ENCODE measurements around the gene POU2F1. TPM values are rescaled to one million over a fixed set of nuclear protein-coding genes. Genes with fewer than 3 reads are reported as not detected.

POU2F1 gene
- total and polyA plus RNA-seq, 9 donors = 4.5 to 6.9 (median 5.9) TPM

DNA sequence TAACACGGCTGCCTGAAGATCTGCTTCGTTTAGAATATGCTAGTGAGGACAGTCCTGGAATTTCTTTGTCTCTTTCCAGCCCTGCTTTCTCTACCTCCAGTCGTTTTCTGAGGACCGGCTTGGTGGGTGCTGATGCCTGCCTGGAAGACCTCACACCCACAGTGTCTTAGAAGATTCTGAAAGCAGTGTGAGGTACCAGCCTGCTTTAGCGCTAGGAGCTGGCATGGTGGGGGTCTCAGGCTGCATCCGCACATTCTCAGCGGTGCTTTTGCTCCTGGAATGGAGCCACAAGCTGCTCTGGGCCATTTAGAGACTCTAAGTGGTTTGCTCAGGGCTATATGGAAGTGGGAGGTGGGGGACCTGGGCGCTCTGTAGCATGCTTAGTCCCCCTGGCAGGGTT, 236.2 kb downstream of the POU2F1 start:
- Histone ChIP-seq H3K27me3 (ENCODE audit: control insufficient read depth, insufficient read depth, low read length) (peaks cover 26% of the 10 kb centered on the region), H3K9me3 (replicated peaks; ENCODE audit: control insufficient read depth, low read depth, low read length) (no peaks in the 10 kb centered on the region), H3K27ac (ENCODE audit: low read length) (no peak overlapping the region), H3K4me1 (ENCODE audit: control insufficient read depth, insufficient read depth, low read length) (peaks cover 11% of the 10 kb centered on the region), H3K4me3 (ENCODE audit: low read length) (no peak overlapping the region), H3K36me3 (ENCODE audit: control insufficient read depth, insufficient read depth, low read length) (no peaks in the 10 kb centered on the region)
- WGBS (ENCODE audit: insufficient coverage) = 84% methylated on average over 4 of the region's 8 CpGs
- no peak for DNase-seq

DNA sequence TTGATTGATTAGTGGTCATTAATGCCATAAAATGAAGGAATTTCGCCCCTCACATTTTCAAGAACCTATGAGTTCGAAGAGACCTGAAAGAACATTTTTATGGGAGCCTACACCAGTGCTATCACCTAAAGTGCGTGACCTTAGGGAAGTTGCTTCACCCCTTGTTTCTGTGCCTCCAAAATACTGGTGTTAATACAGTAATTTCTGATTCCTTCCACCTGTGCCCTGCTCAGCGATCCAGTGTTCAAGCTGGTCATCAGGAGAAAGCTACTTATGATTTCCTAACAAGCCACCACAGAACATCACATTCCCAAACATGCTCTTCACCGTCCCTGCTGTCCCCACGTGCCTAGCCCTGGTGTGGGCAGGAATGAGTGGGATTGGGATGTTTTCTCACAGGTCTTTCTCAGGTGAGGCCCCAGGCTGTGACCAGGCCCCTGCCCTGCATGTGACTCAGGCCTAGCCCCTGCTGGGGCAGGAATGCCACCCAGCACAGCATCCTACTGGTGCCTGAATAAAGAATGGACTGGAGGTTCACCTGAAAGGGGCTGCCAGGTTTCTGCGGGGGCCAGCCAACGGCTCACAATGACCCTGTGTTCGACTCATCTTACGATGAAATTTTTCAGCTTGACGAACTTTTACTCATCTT, 237.4 kb downstream of the POU2F1 start:
- Histone ChIP-seq H3K27ac (ENCODE audit: low read length) (no peak overlapping the region), H3K9me3 (replicated peaks; ENCODE audit: control insufficient read depth, low read depth, low read length) (no peaks in the 10 kb centered on the region), H3K27me3 (ENCODE audit: control insufficient read depth, insufficient read depth, low read length) (peaks cover 22% of the 10 kb centered on the region), H3K4me3 (ENCODE audit: low read length) (no peak overlapping the region), H3K4me1 (ENCODE audit: control insufficient read depth, insufficient read depth, low read length) (peaks cover 11% of the 10 kb centered on the region), H3K36me3 (ENCODE audit: control insufficient read depth, insufficient read depth, low read length) (no peaks in the 10 kb centered on the region)
- no peak for DNase-seq
- WGBS (ENCODE audit: insufficient coverage) = 88% methylated on average over 7 of the region's 11 CpGs

DNA sequence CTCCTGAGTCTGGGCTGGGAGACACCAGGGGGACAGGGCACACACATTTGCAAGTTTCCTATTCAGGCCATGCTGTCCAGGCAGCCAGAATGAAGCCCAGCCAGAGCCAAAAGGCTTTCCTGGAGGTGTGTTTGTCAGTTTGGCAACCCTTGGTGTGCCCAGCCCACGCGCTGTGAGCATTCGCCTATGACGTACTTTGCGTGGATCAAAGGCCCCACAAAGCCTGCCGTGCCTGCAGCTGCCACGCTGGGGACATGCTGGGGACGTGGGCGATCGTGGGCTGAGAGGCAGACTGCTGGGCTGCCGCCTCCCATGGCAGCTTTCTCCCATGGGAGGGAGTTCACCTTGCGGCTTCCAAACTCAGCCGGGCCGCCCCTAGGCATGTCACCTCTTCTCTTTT, 240.2 kb downstream of the POU2F1 start:
- DNase-seq = no peak
- H3K4me1 ChIP-seq (ENCODE audit: control insufficient read depth, insufficient read depth, low read length) = peaks cover 9% of the 10 kb centered on the region
- H3K27me3 ChIP-seq (ENCODE audit: control insufficient read depth, insufficient read depth, low read length) = peaks cover 9% of the 10 kb centered on the region
- H3K27ac ChIP-seq (ENCODE audit: low read length) = no peak overlapping the region
- WGBS (ENCODE audit: insufficient coverage) = 86% methylated on average over 14 of the region's 14 CpGs
- no peaks in the 10 kb centered on the region for H3K9me3 ChIP-seq (replicated peaks; ENCODE audit: control insufficient read depth, low read depth, low read length)
- H3K4me3 ChIP-seq (ENCODE audit: low read length) = no peak overlapping the region
- H3K36me3 ChIP-seq (ENCODE audit: control insufficient read depth, insufficient read depth, low read length) = no peaks in the 10 kb centered on the region

DNA sequence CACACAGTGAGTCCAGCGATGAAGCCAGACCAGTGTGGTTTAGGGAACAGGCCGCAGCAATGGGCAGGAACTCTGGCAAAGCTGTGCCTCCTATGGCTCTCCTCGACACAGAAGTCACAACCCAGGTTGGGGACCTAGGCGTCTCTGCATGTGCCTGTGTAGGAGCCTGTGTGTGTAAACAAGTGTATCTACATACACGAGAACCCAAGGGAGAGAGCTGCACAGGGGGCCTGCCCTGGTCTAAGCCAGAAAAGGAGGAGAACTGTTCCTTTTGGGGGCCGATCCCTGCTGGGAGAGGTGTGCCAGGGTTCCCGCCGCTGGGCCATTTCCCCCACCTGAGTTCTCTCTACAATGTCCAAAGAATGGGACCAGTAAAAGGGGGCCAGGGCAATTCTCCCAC, 241.7 kb downstream of the POU2F1 start:
- no peak overlapping the region for H3K27ac ChIP-seq (ENCODE audit: low read length)
- 91% methylated on average over 8 of the region's 8 CpGs for WGBS (ENCODE audit: insufficient coverage)
- no peak overlapping the region for H3K4me3 ChIP-seq (ENCODE audit: low read length)
- H3K4me1 ChIP-seq (ENCODE audit: control insufficient read depth, insufficient read depth, low read length) = peaks cover 2% of the 10 kb centered on the region
- no peaks in the 10 kb centered on the region for H3K9me3 ChIP-seq (replicated peaks; ENCODE audit: control insufficient read depth, low read depth, low read length)
- H3K27me3 ChIP-seq (ENCODE audit: control insufficient read depth, insufficient read depth, low read length) = peaks cover 3% of the 10 kb centered on the region
- no peak for DNase-seq
- no peaks in the 10 kb centered on the region for H3K36me3 ChIP-seq (ENCODE audit: control insufficient read depth, insufficient read depth, low read length)

DNA sequence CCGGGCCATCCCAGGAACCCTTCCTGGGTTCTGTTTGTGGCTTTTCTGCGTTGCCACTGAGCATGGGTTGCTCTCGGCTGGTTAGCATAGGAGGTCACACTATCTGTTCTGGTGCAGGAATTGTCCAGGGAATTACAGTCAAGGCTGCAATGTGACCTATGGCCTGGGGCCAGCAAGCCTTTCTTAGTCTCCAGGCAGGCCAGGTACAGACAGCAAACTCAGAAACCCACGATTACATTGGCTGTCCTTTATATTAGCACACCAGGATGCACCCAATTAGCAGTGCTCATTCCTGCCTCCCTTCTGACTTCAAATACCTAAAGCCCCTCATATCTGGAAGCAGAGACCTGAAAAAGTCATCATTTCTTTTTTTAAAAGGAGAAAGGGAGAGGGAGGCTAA, 242.4 kb downstream of the POU2F1 start:
- Histone ChIP-seq H3K27me3 (ENCODE audit: control insufficient read depth, insufficient read depth, low read length) (peaks cover 1% of the 10 kb centered on the region), H3K36me3 (ENCODE audit: control insufficient read depth, insufficient read depth, low read length) (no peaks in the 10 kb centered on the region), H3K4me1 (ENCODE audit: control insufficient read depth, insufficient read depth, low read length) (peaks cover 2% of the 10 kb centered on the region), H3K4me3 (ENCODE audit: low read length) (no peak overlapping the region), H3K27ac (ENCODE audit: low read length) (no peak overlapping the region), H3K9me3 (replicated peaks; ENCODE audit: control insufficient read depth, low read depth, low read length) (no peaks in the 10 kb centered on the region)
- no peak for DNase-seq
- WGBS (ENCODE audit: insufficient coverage) = 63% methylated on average over 4 of the region's 4 CpGs

DNA sequence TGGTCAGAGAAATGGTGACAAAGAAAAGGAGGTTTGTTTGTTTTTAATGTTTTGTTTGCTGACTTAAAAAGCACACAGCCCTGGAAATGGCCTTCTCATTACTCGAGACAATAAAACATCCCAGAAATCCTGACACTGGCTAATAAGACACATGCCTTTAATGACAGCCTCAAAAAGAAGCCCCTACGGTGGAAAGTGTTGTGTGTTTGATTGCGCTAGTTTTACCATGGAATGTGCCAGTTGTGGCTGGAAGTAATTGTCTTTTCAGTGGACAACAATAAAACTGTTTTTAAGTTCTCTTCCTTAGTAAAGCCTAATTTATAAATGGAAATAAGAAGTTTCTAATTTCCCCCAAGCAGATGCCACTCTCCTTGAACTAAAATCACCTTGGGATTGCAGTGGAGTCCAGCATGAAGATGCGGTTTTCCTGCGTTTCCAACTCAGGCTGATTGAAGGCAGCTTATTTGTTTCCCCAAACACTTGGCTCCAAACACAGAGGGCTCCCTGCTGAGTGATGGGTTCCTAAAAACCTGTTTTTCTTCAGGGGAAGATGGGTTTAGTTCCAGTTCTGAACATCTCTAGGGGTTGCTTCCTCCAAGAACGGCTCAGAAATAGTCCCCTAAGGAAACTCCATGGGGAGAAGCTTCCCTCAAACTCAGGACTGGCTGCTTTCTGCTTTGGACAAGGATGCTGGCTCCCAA, 243.3 kb downstream of the POU2F1 start:
- H3K27me3 ChIP-seq (ENCODE audit: control insufficient read depth, insufficient read depth, low read length) = no peaks in the 10 kb centered on the region
- H3K9me3 ChIP-seq (replicated peaks; ENCODE audit: control insufficient read depth, low read depth, low read length) = no peaks in the 10 kb centered on the region
- H3K27ac ChIP-seq (ENCODE audit: low read length) = no peak overlapping the region
- no peak for DNase-seq
- no peaks in the 10 kb centered on the region for H3K36me3 ChIP-seq (ENCODE audit: control insufficient read depth, insufficient read depth, low read length)
- WGBS (ENCODE audit: insufficient coverage) = 20% methylated on average over 2 of the region's 6 CpGs
- peaks cover 2% of the 10 kb centered on the region for H3K4me1 ChIP-seq (ENCODE audit: control insufficient read depth, insufficient read depth, low read length)
- H3K4me3 ChIP-seq (ENCODE audit: low read length) = no peak overlapping the region

DNA sequence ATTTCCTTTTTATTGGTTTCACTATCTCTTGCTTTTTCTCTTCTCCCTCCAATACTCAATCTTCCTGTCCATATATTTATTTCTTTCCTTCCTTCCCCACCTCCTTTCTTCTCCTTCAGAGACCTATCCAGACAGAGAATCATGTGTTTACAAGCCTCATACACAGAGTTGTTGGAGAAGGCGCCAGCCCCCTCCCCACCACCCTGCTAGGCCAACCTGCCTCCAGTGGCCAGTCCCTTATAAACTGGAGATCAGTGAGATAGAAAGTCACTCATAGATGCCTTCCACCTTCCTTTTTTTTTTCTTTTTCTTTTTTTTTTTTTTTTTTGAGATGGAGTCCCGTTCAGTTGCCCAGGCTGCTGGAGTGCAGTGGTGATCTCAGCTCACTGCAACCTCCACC, 244.3 kb downstream of the POU2F1 start:
- Histone ChIP-seq H3K36me3 (ENCODE audit: control insufficient read depth, insufficient read depth, low read length) (no peaks in the 10 kb centered on the region), H3K27ac (ENCODE audit: low read length) (no peak overlapping the region), H3K27me3 (ENCODE audit: control insufficient read depth, insufficient read depth, low read length) (no peaks in the 10 kb centered on the region), H3K9me3 (replicated peaks; ENCODE audit: control insufficient read depth, low read depth, low read length) (no peaks in the 10 kb centered on the region), H3K4me3 (ENCODE audit: low read length) (no peak overlapping the region), H3K4me1 (ENCODE audit: control insufficient read depth, insufficient read depth, low read length) (peaks cover 2% of the 10 kb centered on the region)
- no peak for DNase-seq
- no CpG with 5 or more reads among the region's 2 CpGs for WGBS (ENCODE audit: insufficient coverage)

DNA sequence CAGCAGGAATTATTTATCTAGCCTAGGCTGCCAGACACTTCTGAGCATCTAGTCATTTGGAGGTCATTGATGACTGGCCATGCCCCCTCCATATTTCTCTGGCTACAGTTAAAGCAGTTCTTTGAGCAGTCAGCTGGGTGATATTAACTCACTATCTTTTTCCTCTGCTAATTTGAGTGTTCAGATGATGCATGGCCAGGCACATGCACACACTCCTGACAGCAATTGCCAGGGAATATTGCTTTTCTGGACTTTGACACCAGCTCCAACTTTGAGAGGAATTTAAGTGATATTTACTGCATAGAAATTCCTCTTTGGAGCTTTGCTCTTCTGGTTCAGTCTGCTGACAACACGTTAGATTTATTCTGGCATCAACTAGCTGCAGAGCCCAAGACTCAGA, 245.1 kb downstream of the POU2F1 start:
- no peak for DNase-seq
- Histone ChIP-seq H3K27me3 (ENCODE audit: control insufficient read depth, insufficient read depth, low read length) (no peaks in the 10 kb centered on the region), H3K4me3 (ENCODE audit: low read length) (no peak overlapping the region), H3K27ac (ENCODE audit: low read length) (no peak overlapping the region), H3K4me1 (ENCODE audit: control insufficient read depth, insufficient read depth, low read length) (peaks cover 2% of the 10 kb centered on the region), H3K9me3 (replicated peaks; ENCODE audit: control insufficient read depth, low read depth, low read length) (no peaks in the 10 kb centered on the region), H3K36me3 (ENCODE audit: control insufficient read depth, insufficient read depth, low read length) (no peaks in the 10 kb centered on the region)
- 63% methylated on average over 1 of the region's 1 CpG for WGBS (ENCODE audit: insufficient coverage)

DNA sequence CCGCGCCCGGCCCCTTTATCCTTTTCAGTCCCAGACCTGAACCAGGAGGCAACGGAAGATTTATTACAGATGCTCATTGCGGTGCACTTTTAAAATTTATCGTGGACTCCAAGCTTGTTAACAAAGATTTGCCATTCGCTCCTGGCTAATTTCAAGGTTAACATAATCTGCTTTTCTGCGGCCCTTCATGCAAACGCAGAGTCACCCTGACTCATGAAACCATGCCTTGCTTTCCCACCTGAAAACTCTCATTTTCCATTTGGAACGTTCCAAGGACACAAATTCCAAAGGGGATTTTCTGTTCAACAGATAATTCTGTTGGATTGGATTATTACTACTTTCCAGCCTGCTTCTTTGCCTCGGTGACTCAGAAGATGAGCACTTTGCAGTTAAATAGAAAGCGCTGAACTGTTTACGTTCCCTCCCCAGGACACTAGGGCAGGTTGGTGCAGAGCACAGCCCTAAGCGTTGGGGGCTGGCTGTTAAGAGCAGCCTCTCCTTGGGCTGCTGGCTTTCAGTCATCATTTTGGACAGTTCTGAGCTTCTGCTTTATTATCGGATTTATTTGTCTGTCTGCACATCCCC, 246.5 kb downstream of the POU2F1 start:
- Histone ChIP-seq H3K27ac (ENCODE audit: low read length) (no peak overlapping the region), H3K4me3 (ENCODE audit: low read length) (no peak overlapping the region), H3K9me3 (replicated peaks; ENCODE audit: control insufficient read depth, low read depth, low read length) (no peaks in the 10 kb centered on the region), H3K36me3 (ENCODE audit: control insufficient read depth, insufficient read depth, low read length) (no peaks in the 10 kb centered on the region), H3K27me3 (ENCODE audit: control insufficient read depth, insufficient read depth, low read length) (no peaks in the 10 kb centered on the region), H3K4me1 (ENCODE audit: control insufficient read depth, insufficient read depth, low read length) (peaks cover 2% of the 10 kb centered on the region)
- DNase-seq = no peak
- 73% methylated on average over 12 of the region's 15 CpGs for WGBS (ENCODE audit: insufficient coverage)

DNA sequence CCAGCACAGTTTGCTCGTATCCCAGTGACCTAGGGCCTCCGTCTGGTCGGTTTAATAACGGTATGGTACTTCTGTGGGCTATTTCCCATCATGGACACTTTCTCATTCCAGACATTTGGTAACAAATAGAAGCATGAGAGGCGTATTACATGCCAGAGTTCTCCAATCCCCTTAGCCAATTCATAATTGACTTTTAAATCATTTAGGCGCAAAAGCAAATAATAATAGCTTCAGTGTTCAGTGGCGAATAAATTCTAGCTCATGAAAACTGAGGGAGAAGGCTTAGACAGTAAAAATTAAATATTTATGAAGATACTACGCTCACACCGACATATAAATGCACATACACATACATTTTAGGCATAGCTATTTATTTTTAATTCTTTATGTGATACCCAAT, 247.1 kb downstream of the POU2F1 start:
- WGBS (ENCODE audit: insufficient coverage) = 60% methylated on average over 3 of the region's 9 CpGs
- no peaks in the 10 kb centered on the region for H3K27me3 ChIP-seq (ENCODE audit: control insufficient read depth, insufficient read depth, low read length)

More for the DNA sequence above, 247.1 kb downstream of the POU2F1 start:
- Histone ChIP-seq H3K27ac (ENCODE audit: low read length) (no peak overlapping the region), H3K9me3 (replicated peaks; ENCODE audit: control insufficient read depth, low read depth, low read length) (no peaks in the 10 kb centered on the region), H3K36me3 (ENCODE audit: control insufficient read depth, insufficient read depth, low read length) (no peaks in the 10 kb centered on the region), H3K4me3 (ENCODE audit: low read length) (no peak overlapping the region), H3K4me1 (ENCODE audit: control insufficient read depth, insufficient read depth, low read length) (peaks cover 2% of the 10 kb centered on the region)
- no peak for DNase-seq
